Gastrocnemius medialis (tissue), 4 donors: ENCODE data around the gene EGFR.

ENCODE experiments used
- POLR2A ChIP-seq, 2 donors: fragments of 450-650 bp; IDR thresholded peaks; one replicate each; pipeline ENCODE4 v1.6.1; 2017; ENCODE audit warnings: antibody characterized with exemption in 2 of 2, mild to moderate bottlenecking in 2 of 2, moderate library complexity in 2 of 2
- TF ChIP-seq, protein P1 (sequence below), 5 experiments: fragments of 450-650 bp in 3 of 5; fragments of 200-600 bp in 2 of 5; sonication (generic) in 2 of 5; IDR thresholded peaks in 4 of 5; conservative IDR thresholded peaks in 1 of 5; 1 replicate in 4 of 5; 2 replicates in 1 of 5; pipeline ENCODE4 v1.5.1; 2016 to 2019; ENCODE audit warnings: antibody characterized with exemption in 5 of 5, mild to moderate bottlenecking in 3 of 5, moderate library complexity in 3 of 5

- TF ChIP-seq, protein P1, sequence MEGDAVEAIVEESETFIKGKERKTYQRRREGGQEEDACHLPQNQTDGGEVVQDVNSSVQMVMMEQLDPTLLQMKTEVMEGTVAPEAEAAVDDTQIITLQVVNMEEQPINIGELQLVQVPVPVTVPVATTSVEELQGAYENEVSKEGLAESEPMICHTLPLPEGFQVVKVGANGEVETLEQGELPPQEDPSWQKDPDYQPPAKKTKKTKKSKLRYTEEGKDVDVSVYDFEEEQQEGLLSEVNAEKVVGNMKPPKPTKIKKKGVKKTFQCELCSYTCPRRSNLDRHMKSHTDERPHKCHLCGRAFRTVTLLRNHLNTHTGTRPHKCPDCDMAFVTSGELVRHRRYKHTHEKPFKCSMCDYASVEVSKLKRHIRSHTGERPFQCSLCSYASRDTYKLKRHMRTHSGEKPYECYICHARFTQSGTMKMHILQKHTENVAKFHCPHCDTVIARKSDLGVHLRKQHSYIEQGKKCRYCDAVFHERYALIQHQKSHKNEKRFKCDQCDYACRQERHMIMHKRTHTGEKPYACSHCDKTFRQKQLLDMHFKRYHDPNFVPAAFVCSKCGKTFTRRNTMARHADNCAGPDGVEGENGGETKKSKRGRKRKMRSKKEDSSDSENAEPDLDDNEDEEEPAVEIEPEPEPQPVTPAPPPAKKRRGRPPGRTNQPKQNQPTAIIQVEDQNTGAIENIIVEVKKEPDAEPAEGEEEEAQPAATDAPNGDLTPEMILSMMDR (IDR thresholded peaks at IDR 0.05 in 4 of 5, conservative IDR thresholded peaks at IDR 0.05 in 1 of 5), result no peak
- TF ChIP-seq POLR2A (IDR thresholded peaks at IDR 0.05), result no peak
These were observed 116.0 kb downstream of the EGFR start for GRCh38 chr7:55134786-55135185.
